Body of pancreas (tissue), 4 donors: ENCODE data around the gene SMOC2. TPM values are rescaled to one million over a fixed set of nuclear protein-coding genes. Genes with fewer than 3 reads are reported as not detected.

Experiments
- ATAC-seq: fragments of 150-250 bp; one replicate; pipeline ENCODE4 v1.9.1; 2016
- DNase-seq, 4 donors: peaks; one replicate each; pipeline ENCODE4 v3.0.0-alpha.2; 2019
- H3K27ac ChIP-seq, 4 donors: fragments of 200-600 bp; sonication (generic); 1 replicate in 3 of 4; 2 replicates in 1 of 4; pipeline versions ENCODE4 v1.5.1 to v1.6.1; 2016 to 2019; ENCODE audit warnings: mild to moderate bottlenecking in 1 of 4, mixed read lengths in 1 of 4, moderate library complexity in 1 of 4
- H3K27me3 ChIP-seq, 2 donors: fragments of 200-600 bp; sonication (generic); one replicate each; pipeline ENCODE4 v1.6.0; 2016; ENCODE audit warnings: mild to moderate bottlenecking in 1 of 2
- H3K36me3 ChIP-seq, 2 donors: fragments of 200-600 bp; sonication (generic); replicated peaks in 1 of 2; 2 replicates each; pipeline ENCODE4 v1.5.1; 2016; ENCODE audit warnings: low read depth in 2 of 2; ENCODE audit not compliant: insufficient read depth in 1 of 2
- H3K4me1 ChIP-seq: fragments of 200-600 bp; sonication (generic); one replicate; pipeline ENCODE4 v1.6.0; 2016
- H3K4me3 ChIP-seq, 2 donors: fragments of 200-600 bp; sonication (generic); 1 replicate in 1 of 2; 2 replicates in 1 of 2; pipeline ENCODE4 v1.5.1; 2016 to 2019
- H3K9me3 ChIP-seq, 3 donors: fragments of 200-600 bp; sonication (generic); 1 replicate in 2 of 3; 2 replicates in 1 of 3; pipeline ENCODE4 v1.5.1; 2016
- CTCF ChIP-seq, 7 experiments: fragments of 450-650 bp in 4 of 7; fragments of 200-600 bp in 3 of 7; sonication (generic) in 3 of 7; IDR thresholded peaks; one replicate each; pipeline ENCODE4 v1.5.1; 2016 to 2019; ENCODE audit warnings: antibody characterized with exemption in 7 of 7
- POLR2A ChIP-seq, 3 donors: fragments of 450-650 bp; IDR thresholded peaks; one replicate each; pipeline ENCODE4 v1.6.1; 2016; ENCODE audit warnings: antibody characterized with exemption in 3 of 3, mild to moderate bottlenecking in 2 of 3
- WGBS, 2 donors: methylation state at CpG; one replicate each; pipeline ENCODE4 v1.1.5; 2017; 5-methylcytosine and 5-hydroxymethylcytosine counted together
- intact Hi-C: fragments of 100-400 bp; cut with DNase I; formaldehyde crosslinking; loops from one replicate; pipeline ENCODE4 v1.15.1; 2023
- total RNA-seq, 2 donors: library from RNA; depleted of rRNA; stranded (reverse); fragments of >200 nt; gene quantifications; one replicate each; pipeline ENCODE4 v1.1.0, GENCODE V29; 2016

SMOC2 gene
- total RNA-seq, 2 donors from 2014 or later: 22.7 to 31.4 TPM

DNA sequence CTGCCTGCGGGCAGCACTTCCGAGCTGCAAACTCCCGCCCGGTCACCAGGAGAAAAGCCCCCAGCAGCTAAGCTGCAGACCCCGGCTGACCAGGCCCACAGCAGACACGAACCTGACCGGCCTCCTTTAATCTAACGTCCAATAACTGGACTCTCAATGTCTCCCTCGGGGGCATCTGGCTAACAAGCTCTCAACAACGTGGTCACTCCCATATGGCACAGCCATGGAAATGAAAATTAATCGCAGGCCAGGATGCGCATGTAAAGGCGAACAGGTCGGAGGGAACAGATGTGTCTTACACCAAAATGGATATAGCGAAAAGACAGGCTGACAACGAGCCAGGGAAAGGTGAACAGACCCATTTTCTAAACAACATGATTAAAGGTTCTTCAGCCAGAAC is 44.4 kb upstream of the SMOC2 start:
- TF ChIP-seq POLR2A (IDR thresholded peaks at IDR 0.05) (no peak), CTCF (IDR thresholded peaks at IDR 0.05) (no peak)
- H3K27ac ChIP-seq: no peak overlapping the region
- H3K36me3 ChIP-seq: no peaks in the 10 kb centered on the region
- H3K9me3 ChIP-seq: no peaks in the 10 kb centered on the region
- no peaks in the 10 kb centered on the region for H3K4me1 ChIP-seq
- intact Hi-C loops: no loop called here
- H3K27me3 ChIP-seq: no peaks in the 10 kb centered on the region
- no peak for DNase-seq
- H3K4me3 ChIP-seq: no peak overlapping the region
- ATAC-seq: no peak
- 80 to 88% methylated on average over 13 to 16 of the region's 16 CpGs for WGBS, 2 donors

DNA sequence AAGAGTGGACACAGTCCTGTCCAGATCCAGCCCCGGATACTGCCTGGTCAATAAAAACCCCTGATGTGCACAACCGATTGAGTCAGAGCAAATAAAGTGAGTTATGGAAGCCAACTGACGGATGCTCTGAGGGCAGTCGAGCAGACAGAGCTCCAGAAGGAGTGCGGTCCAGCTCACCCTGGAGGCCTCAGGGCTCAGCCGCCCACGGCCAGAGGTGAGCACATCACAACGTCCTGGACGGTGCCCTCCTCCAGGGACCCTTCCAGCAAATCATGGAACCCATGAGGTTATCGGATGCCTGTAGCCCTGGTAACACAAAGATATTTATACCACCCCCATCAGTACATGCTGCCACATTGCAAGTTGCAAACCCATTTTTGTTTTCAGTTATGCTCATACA is 44.0 kb upstream of the SMOC2 start:
- DNase-seq (no peak), ATAC-seq (no peak)
- WGBS, 2 donors: 72 to 74% methylated on average over 9 to 10 of the region's 10 CpGs
- H3K27ac ChIP-seq: no peak overlapping the region
- H3K4me1 ChIP-seq: no peaks in the 10 kb centered on the region
- no peaks in the 10 kb centered on the region for H3K36me3 ChIP-seq
- TF ChIP-seq CTCF (IDR thresholded peaks at IDR 0.05): no peak
- TF ChIP-seq POLR2A (IDR thresholded peaks at IDR 0.05): no peak
- H3K27me3 ChIP-seq: no peaks in the 10 kb centered on the region
- intact Hi-C loops: no loop called here
- no peaks in the 10 kb centered on the region for H3K9me3 ChIP-seq
- no peak overlapping the region for H3K4me3 ChIP-seq

DNA sequence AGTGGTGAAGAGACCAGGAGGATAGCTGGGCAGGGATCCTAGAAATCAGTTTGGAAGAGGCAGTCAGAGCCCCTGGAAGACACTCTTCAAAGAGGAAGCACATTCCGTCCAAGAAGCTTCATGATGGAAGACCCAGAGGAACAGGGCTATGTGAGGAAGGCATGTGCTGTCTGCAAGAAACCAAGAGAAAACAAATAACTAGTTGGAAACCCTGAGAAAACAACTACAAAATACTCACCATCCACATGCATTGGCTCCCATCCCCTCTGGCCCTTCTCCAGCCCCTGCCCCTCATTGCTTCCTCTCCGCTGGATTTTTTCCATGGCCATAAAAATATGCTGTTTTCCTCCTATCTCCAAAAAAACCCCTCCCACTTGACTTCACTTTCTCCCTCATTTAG is 40.9 kb upstream of the SMOC2 start:
- H3K27me3 ChIP-seq: no peaks in the 10 kb centered on the region
- no peaks in the 10 kb centered on the region for H3K36me3 ChIP-seq
- TF ChIP-seq POLR2A (IDR thresholded peaks at IDR 0.05) (no peak), CTCF (IDR thresholded peaks at IDR 0.05) (no peak)
- intact Hi-C loops: no loop called here
- H3K9me3 ChIP-seq: no peaks in the 10 kb centered on the region
- H3K4me1 ChIP-seq: no peaks in the 10 kb centered on the region
- WGBS, 2 donors: 83% methylated on average over 2 of the region's 2 CpGs
- no peak overlapping the region for H3K4me3 ChIP-seq
- DNase-seq (no peak), ATAC-seq (no peak)
- no peak overlapping the region for H3K27ac ChIP-seq

GRCh38 chr6:168403370-168404005 is 37.5 kb upstream of the SMOC2 start:
- DNase-seq (no peak), ATAC-seq (no peak)
- H3K4me1 ChIP-seq: no peaks in the 10 kb centered on the region
- WGBS, 2 donors: 71 to 84% methylated on average over 7 to 9 of the region's 9 CpGs
- no peak for TF ChIP-seq POLR2A (IDR thresholded peaks at IDR 0.05)
- TF ChIP-seq CTCF (IDR thresholded peaks at IDR 0.05): no peak
- no peak overlapping the region for H3K27ac ChIP-seq
- H3K36me3 ChIP-seq: no peaks in the 10 kb centered on the region
- no peaks in the 10 kb centered on the region for H3K9me3 ChIP-seq
- no peak overlapping the region for H3K4me3 ChIP-seq
- H3K27me3 ChIP-seq: no peaks in the 10 kb centered on the region
- intact Hi-C loops: no loop called here

- Histone ChIP-seq H3K4me3 (no peak overlapping the region), H3K27me3 (no peaks in the 10 kb centered on the region), H3K36me3 (no peaks in the 10 kb centered on the region), H3K4me1 (no peaks in the 10 kb centered on the region), H3K9me3 (no peaks in the 10 kb centered on the region), H3K27ac (no peak overlapping the region)
- TF ChIP-seq CTCF (IDR thresholded peaks at IDR 0.05) (no peak), POLR2A (IDR thresholded peaks at IDR 0.05) (no peak)
- intact Hi-C loops: no loop called here
- 100% methylated on average over 1 of the region's 1 CpG for WGBS, 2 donors
- no peak for DNase-seq
- ATAC-seq: no peak
Observed at GRCh38 chr6:168404560-168404959, 36.4 kb upstream of the SMOC2 start.
